GM12873 (cell line): ENCODE results near the gene MMADHC.

Experiments used
- TF ChIP-seq, protein P1 (sequence below): IDR thresholded peaks from 2 replicates; pipeline ENCODE4 v1.5.1; 2012; ENCODE audit warnings: low read depth, mild to moderate bottlenecking, moderate library complexity, low read length, control low read depth; ENCODE audit not compliant: insufficient read depth; ENCODE audit errors: missing control alignments

MMADHC gene

GRCh38 chr2:149528983-149529382 lies 58.6 kb downstream of the MMADHC start:
- TF ChIP-seq, protein P1, sequence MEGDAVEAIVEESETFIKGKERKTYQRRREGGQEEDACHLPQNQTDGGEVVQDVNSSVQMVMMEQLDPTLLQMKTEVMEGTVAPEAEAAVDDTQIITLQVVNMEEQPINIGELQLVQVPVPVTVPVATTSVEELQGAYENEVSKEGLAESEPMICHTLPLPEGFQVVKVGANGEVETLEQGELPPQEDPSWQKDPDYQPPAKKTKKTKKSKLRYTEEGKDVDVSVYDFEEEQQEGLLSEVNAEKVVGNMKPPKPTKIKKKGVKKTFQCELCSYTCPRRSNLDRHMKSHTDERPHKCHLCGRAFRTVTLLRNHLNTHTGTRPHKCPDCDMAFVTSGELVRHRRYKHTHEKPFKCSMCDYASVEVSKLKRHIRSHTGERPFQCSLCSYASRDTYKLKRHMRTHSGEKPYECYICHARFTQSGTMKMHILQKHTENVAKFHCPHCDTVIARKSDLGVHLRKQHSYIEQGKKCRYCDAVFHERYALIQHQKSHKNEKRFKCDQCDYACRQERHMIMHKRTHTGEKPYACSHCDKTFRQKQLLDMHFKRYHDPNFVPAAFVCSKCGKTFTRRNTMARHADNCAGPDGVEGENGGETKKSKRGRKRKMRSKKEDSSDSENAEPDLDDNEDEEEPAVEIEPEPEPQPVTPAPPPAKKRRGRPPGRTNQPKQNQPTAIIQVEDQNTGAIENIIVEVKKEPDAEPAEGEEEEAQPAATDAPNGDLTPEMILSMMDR: no peak

- TF ChIP-seq, protein P1: no peak
These were observed 59.4 kb downstream of the MMADHC start for GRCh38 chr2:149527998-149528755.

DNA sequence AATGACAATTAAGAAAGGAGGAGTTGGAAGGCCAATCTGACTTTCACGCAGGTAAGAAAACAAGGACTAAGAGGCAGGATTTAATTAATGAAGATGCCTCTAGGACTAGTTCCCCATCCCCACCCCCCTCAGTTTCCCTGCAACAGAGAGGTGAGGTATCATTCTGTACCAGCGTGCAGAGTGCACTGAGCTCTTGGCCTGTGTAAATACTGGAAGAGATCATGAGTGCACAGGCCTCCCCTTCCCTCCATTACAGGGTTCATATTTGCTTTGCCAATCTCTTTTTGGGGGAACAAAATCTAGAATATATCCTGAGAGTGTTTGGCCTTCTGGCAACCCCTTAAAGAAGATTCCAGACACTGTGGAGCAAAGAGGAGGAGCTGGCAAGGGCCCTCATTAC lies 60.9 kb downstream of the MMADHC start:
- TF ChIP-seq, protein P1: no peak

- TF ChIP-seq, protein P1: no peak
These were observed 62.3 kb downstream of the MMADHC start for GRCh38 chr2:149525323-149525722.
